HG02840 (cell line): Measurements from ENCODE around the gene GNAT1.
"Not testable (repeated sequence)": the region's sequence is repeated elsewhere in the genome, so short reads cannot be mapped to it uniquely, and the experiment has no call there.

Experiments used
- ATAC-seq: cut with Tn5 transposase; IDR thresholded peaks from one replicate; pipeline ENCODE4 v1.9.1; 2021; ENCODE audit warnings: mild to moderate bottlenecking, moderate library complexity, moderate number of reproducible peaks; ENCODE audit not compliant: unreplicated experiment, low FRiP score

Gene GNAT1

DNA sequence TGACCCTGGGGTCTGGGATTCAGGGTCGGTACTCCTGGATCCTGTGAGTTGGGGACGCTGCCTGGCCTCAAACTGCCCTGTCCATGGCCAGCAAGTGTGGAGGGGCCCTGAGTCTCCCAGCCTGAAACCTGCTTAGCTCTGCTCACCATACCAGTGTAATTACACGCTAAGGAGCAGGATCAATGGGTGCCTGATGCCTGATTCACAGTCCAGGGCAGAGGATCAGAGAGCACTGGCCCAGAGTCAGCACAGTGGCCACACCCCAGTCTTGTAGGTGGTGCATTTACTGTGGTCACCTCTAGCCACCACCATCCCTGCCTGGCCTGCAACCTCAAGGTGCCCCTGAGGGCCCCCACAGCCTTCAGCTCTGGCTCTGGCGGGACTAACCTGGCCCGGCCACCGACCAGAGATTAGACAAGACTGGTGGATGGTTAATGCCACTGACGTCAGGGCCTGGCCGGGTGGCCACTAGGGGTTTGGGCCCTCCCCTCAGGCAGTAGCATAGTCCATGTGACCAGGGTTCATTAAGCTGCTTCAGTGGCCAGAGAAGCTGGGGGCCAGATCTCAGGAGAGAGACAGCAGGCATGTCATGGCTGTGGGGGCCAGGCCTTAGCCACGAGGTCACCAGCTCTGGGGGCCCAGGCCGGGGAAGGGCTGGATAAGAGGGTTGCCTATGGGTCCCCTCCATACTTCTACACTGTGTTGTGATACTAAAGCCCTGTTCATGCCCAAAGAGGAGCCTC lies 10.3 kb downstream of the GNAT1 start:
- ATAC-seq: no peak

DNA sequence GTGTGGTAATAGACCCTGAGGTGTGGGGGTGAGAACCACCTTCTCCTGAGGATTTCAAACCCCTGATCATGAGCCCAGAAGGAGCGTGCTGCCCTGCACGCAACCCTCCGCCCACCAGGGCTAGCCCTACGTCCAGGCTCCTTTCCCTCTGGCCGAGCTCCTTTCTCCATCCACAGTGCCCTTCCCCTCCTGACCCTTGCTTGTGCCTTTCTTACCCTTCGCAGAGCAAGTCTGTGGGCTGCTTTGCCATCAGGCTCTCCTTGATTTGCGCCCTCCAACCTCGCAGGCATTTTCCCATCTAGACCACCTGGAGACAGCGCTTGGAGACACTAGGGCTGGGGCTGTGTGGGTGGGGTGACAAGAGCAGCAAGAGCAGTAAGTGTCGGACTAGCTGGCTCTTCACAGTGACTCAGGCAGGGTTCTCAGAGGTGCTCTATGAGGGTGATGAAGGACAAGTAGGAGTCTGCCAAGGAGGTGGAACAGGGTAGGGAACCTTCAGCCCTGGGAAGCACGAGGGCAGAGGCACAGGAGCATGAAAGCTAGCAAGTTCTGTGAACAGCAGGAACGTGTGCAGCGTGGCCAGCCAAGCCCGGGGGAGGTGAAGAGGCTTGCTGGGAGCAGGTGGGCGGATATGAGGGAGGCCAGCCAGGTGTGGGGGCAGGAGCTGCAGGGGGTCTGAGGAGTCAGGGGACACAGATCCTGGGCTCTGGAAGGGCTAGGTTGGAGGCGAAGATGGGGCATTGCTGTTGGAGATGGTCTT lies 11.1 kb downstream of the GNAT1 start:
- ATAC-seq: no peak

DNA sequence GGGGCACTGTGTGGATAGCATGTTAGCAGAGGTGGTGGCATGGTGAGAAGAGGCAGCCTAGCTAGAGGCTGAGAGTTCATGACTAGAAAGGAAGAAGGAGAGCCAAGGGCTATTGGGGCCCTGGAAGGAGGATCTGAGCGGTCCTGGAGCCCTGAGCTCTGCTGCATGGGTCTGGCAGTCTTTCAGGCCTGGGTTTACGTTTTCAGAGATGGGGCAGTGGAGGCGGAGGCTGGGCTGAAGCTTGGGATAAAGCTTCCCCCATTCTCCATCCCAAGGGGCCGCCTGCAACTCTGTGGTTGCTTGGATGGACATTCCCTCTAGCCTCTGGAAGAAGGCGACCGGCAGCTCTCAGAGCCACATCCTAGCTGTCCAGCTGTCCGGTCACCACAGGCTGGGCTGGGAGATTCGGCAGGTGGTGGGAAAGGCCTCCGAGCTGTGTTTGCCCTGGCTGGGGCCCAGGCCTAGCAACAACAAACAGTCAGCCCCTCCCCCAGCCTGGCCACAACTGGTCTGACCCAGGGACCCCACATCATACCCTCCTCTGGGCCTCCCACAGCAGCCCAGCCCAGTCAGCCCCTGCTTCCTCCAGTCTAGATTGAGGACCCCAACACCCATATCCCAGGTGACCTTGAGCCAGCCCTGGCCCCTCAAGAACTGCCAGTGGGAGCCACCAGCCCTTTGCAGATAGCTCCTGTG lies 11.9 kb downstream of the GNAT1 start:
- no peak for ATAC-seq

DNA sequence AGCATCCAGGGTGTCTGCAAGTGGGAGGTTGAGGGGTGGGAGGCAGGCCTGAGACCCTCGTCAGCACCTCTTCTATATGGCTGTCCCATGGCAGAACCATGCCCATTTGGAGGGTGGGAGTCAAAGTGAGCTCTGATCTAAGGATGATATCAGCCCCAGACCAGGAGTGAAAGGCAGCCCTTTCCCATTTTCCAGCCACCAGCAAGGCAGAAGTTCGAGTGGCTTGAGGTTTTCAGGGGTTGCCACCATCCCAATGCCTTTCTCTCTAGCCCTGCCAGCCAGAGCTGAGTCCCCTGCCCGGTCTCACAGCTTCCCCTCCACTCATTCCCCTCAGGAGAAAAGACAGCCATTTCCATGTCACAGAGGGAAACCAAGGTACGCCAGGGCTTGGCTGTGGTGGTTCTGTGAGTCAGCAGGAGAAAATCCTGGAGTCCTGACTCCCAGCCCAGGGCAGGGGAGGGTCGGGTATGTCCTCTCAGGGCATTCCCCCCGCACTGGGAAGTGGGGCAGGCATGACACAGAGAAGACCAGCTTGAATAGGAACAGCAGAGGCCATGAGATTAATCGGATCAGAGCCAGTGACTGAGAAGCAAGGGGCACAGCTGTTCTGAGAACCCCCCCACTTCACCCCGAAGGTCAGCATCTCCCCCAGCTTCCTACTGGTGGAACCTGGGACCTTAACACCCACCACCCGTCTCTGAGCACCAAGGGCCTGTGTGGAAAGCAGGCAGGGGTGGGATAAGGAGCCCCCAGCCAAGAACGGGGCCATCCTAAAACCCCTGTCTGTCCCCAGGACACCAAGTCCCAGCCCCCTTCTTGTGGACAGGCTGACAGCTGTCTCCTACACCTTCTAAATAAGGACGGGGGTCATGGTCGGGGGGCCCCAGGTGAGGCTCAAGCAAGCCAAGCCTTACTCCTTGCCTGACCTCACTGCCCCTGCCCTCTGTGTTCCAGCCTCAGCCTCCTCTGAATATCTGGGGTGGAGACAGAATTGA lies 12.7 kb downstream of the GNAT1 start:
- no peak for ATAC-seq

DNA sequence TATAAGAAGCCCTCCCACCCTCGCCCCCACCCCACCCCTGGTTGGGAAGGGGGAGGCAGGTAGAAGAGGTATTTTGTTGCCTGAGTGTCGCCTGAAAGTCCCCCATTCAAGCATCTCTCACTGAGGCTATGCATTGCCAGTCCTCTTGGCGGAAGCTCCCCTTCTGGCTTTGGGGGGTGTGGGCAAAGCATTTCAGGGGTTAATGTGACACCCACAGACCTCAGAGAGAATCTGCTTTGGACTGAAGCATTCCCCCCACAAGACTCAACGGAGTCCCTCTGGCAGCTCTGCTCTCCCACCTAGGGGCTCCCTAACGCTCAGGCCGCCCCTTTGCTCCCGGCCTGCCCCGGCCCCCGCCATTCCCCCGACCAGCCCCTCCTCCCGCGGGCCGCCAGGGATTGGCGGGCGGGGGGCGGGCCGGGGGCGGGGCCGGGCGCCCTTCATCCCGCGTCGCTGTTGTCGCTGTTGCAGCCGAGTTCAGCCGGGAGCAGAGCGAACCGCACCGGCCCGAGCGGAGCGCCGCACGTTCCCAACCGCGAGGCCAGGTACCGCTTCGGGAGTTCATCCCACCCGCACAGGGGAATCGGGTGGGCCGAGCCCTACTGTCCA lies 13.5 kb downstream of the GNAT1 start, which contains the start of gene SLC38A3:
Gene SLC38A3, plus strand, starts transcription at position 468 of the 609 bp plus-strand sequence. CDS start 8,929 bp downstream, outside the sequence.
- ATAC-seq: no peak

DNA sequence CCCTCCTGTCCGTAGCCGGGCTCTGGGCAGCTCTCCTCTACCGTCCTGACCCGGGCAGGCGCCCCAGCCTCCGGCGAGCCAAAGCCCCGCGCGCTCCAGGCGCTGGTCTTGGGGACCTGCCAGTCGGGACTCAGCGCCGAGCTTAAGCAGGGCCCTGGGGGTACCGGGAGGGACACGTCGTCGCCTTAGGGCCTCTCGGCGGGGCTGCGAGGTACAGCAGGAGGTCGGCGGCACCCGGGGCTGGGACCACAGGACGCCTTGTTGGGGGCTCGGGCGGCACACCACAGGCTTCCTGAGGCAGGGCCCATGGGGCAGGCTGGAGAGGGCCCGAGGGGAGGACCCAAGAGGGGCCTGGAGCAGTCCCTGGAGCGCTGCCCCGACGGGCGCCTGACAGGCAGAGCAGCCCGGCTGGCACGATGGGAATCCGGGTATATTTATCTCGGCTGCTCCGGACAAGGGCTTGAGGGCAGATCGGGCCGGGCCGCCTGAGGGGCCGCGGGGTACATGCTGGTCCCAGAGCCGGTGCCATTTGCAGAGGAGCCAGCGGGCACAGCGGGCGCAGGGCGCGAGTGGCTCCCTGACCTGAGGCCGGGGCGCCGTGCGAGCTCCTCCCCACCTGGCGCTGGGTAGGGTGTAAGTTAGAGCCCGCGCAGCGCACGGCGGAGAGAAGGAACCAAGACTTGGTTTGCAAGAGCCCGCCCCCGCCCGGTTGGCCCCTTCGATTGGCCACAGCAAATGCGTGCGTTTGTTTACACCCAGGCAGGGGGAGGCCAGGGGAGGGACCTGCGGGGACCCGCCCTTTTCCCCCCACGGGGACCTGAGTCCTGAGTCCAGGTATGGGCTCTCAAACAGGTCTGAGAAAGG lies 14.2 kb downstream of the GNAT1 start:
- no peak for ATAC-seq

DNA sequence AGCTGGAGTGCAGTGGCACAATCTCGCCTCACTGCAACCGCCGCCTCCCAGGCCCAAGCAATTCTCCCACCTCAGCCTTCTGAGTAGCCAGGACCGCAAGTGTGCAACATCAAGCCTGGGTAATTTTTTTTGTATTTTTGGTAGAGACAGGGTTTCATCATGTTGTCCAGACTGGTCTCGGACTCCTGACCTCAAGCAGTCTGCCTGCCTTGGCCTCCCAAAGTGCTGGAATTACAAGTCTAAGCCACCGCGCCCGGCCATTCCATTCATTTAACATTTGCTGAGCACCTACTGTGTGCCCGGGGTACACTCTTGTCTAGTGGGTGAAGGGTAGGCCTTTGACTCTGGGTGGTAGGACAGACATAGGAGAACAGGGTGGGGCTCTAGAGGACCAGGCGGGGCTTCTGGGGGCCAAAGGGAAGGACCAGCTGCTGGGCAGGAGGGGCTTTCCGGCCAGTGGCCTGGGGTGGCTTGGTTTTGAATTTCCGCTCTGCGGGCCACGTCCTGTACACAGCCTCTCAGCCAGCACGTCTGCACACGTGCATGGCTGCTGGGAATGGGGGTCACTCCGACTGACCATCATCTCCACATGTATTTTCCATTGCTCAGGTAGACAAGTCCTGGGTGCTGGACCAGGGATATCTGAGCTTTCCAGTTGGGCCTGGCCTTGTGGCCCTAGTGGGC lies 16.1 kb downstream of the GNAT1 start:
- no peak for ATAC-seq

DNA sequence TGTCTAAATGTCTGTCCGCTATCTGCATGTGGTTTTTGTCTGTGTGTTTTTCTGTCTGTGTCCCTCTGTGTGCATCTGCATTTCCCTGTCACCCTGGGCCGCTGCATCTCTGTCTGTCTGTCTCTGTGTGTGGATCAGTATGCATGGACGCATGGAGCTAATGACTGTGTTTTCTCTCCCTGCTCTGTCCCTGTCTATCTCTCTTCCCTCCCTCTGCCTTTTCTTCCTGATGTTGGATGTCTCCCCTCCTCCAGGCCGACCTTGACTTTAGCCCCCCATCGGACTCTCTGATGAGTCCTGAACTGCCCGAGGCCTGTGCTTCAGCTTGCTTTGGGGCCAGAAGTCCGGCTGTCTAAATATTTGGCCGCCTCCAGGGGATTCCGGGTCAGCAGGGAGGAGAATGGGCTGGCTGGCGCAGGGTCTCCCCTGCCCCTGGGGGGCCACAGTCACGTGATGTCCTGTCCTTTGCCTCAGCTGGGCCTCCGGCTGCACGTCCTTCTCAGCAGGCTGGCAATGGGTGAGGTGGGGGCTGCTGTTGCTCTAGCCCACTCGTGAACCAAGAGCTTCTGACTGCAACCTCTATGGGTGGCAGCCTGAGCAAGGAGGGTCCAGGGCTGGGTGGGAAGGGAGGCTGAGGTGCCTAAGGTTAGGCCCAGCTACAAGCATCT lies 17.4 kb downstream of the GNAT1 start:
- ATAC-seq: no peak

DNA sequence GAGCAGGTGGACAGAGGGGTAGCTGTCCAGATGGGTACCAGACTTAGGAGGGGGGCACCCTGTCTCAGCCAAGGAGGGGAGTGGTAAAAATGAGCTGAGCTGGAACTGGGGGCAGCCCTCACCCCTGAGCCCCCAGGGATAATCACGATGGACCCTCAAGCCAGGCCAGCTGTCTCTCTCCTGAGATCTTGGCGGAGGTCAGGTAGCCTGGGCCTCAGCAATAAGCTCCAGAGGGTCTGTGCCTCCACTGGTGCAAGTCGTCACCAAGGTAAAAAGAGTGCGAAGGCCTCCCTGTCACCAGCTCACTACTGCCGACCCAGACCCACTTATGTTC lies 18.7 kb downstream of the GNAT1 start:
- ATAC-seq: no peak

DNA sequence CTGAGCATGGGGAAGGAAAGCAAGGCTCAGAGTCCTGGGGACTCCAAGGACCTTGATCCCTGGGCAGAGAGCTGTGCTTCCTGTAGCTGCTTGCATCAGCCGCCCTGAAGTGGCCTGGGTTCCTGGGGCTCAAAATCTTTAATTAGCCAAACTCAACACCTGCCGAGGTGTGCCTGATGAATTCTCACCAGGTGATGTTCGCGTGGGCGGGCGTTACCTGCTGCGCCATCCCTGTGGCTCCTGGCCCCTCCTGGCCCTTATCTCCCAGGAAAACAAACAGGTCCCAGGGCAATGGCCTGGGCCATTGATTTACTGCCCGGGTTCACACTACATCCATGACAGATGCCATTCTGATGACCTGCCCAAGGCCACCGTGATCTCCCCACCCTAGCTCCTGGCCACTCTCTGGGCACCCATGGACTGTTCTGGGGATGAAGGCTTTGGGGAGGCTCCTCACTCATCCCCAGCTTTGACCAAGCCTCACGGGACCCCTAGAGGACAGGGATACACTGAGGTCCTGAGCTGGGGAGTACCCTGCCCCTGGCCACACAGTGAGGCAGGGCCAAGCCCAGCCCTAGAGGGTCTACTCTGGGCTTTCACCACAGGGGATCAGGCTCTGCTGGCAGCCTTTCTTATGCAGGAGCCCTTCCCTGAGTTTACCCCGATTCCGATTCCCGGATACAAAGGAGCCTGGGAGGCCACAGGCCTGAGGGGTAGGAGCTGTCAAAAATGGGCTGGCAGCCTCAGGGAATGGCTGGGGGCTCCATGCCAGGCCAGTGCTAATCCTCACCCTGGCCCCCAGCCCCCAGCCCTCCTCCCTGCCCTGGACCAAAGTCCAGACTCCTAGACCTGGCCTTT lies 19.3 kb downstream of the GNAT1 start:
- ATAC-seq: no peak

DNA sequence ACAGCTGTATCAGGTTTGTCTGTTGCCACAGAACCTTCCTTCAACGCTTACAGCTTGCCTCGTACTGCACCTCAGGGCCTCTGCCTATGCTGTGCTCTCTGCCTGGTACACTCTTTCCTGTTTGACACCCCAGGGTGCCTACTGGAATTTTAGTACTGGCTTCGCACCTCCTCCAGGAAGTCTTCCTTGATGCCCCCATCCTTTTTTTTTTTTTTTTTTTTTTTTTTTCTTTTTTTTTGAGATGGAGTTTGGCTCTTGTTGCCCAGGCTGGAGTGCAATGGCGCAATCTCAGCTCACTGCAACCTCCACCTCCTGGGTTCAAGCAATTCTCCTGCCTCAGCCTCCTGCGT lies 19.9 kb downstream of the GNAT1 start:
- not testable (repeated sequence) for ATAC-seq

DNA sequence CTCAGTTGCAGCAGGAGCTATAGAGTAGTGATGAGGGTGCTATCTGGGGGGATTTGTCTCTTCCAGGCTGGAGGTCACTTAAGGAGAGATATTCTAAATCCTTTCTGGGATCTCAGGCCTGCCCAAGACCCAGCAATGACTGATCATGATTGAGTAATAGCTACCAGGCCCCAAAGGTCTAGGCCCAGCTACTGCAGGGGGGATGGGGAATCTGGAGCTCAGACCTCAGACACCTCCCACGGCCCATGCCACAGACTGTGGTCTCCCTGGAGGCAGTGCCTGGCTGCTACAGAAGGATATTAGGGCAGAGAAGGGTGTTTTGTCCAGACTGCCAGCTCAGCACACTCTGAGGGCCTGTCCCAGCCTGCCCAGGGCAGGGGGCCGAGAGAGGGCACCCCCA lies 20.5 kb downstream of the GNAT1 start:
- ATAC-seq: no peak

DNA sequence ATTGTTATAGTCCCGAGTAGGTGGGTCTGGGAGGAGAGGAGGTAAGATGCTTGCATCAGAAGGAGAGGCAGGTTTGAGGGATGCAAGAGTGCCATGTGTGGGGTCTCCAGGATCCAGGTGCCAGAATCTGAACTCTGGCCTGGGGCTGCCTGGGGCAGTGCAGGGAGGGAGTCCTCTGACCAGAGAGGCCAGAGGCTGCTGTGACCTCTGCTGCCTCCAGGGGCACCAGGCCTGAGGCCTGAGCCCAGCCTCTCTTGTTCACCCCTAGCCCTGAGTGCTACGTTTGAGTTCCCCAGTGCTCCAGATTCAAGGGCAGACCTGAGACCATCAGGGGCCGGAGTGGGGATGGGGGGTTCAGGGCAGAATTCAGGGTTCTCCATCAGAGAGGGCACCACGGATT lies 21.1 kb downstream of the GNAT1 start:
- ATAC-seq: no peak

DNA sequence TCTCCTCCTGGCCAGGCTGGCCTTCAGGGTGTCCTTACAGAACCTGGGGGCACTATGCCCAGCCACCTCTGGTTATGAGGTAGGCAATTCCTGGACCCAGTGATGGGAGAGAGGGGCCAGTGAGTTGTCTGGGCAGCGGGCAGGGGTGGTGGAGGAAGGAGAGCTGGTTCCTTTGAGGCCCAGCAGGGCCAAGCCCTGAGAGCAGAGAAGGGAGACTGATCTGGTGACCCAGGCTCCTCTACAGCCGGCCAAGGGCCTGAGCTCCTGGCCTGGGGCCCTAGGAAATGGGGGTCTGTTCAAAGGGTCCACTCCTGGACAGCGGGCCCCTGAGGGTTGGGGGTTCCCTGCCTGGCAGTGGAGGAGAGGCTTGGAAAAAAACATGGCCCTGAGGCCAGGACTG lies 21.6 kb downstream of the GNAT1 start:
- ATAC-seq: no peak

DNA sequence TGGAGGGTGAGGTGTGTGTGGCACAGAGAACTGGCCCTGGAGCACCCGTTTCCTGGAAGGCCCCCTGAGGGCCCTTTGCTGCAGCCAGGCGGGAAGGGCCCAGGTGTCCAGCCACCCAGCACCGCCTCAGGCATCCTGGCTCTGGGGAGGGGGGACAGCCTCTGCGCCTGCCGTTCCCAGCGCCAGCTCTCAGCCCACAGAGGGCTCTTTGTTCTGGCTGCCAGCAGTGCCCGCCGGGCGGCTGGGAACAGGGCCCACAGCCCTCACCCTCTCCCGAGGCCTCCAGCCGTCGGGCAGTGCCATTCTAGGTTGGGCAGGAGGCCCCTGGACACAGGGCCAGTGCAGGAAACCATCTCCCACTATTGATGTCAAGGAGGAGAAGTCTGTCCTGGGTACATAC lies 22.0 kb downstream of the GNAT1 start:
- no peak for ATAC-seq

DNA sequence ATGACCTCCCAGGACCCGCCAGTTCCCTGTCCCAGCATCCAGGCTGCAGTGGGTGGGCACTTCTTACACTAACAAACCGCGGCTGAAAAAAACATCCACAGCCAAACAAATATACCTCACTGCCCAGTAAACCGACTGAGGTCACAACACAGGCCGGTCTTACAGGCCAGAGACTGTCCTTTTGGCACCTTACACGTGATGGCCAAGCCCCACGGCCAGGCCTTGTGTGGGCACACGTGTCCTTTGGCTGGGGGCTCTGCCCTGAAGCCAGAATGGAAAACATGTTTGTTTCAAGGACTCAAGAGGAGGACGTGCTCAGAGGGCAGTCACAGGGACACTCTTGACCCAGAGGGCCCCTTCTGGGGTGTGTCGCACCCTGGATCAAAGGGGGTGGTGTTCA lies 23.4 kb downstream of the GNAT1 start:
- no peak for ATAC-seq

DNA sequence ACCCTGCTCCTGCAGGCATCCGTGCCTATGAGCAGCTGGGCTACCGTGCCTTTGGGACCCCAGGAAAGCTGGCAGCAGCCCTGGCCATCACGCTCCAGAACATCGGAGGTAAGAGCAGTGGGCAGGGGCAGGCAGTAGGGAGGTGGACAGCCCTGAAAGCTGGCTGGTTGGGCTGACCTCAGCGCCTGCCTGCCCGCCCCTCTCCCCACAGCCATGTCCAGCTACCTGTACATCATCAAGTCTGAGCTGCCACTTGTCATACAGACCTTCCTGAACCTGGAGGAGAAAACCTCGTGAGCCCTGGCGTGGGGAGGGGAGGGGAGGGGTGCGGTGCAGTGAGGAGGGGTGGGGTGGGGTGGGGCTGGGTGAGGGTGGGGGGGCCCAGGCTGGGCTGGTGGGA lies 24.1 kb downstream of the GNAT1 start:
- no peak for ATAC-seq
